Cerebellar nuclear complex (tissue), 1 donor: ENCODE data around the gene TM7SF2.

Experiments used
- DNase-seq, 2 experiments: peaks; one replicate each; lab custom pipeline; 2025; lab: John Stamatoyannopoulos, UW

Gene TM7SF2

GRCh38 chr11:65157336-65157735 lies 45.7 kb downstream of the TM7SF2 start:
- DNase-seq = no peak

GRCh38 chr11:65159012-65159411 lies 47.3 kb downstream of the TM7SF2 start:
- no peak for DNase-seq

GRCh38 chr11:65160643-65161042 lies 49.0 kb downstream of the TM7SF2 start:
- DNase-seq = no peak

- DNase-seq = no peak
Measured at GRCh38 chr11:65163684-65164083, 52.0 kb downstream of the TM7SF2 start.
